ENCODE data around the gene HOATZ.

HOATZ gene

GRCh38 chr11:111549196-111549868 lies 34.8 kb downstream of the HOATZ start:
- no peak for DNase-seq (ENCODE audit: low spot score)

DNA sequence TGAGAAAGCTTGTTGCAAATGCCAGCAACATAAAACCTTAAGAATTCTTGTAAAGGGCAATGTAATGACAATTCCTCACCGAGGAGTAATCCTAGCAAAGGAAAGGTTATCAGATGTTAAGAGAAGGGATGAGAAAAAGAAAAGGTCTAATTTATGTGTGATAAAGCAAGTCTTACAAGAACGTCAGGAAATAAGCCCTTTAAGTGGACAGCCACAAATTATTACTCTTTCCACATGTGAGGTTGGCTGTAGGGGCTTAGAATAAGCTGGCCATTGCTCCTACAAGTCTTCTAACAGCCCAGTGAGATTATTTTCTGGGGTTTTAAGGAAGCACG lies 35.3 kb downstream of the HOATZ start:
- no peak for DNase-seq (ENCODE audit: low spot score)

DNA sequence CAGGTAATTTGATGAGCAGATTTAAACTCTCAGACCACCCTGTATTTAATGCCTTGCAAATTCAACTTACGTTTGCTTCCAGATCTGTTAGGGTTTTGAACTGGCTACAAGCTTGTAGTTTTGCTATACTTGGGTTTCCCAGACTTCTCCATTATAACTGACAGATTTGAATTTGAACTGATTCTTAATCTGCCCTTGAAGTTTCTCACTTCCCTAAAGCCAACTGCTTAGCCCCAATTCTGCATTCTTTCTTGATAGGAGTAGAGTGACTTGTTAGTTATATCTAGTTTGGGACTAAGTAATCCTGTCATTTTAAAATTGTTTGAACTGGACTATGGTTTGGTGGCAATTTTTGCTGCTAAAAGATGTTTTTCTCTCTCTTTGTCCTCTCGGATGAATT lies 35.7 kb downstream of the HOATZ start:
- no peak for DNase-seq (ENCODE audit: low spot score)

- DNase-seq (ENCODE audit: low spot score) = no peak
Measured at GRCh38 chr11:111554532-111554931, 40.0 kb downstream of the HOATZ start.

GRCh38 chr11:111555255-111555654 lies 40.7 kb downstream of the HOATZ start:
- no peak for DNase-seq (ENCODE audit: low spot score)

- DNase-seq (ENCODE audit: low spot score) = no peak
Measured at GRCh38 chr11:111557425-111558111, 43.0 kb downstream of the HOATZ start.

- no peak for DNase-seq (ENCODE audit: low spot score)
Measured at GRCh38 chr11:111559800-111560464, 45.4 kb downstream of the HOATZ start.

GRCh38 chr11:111560800-111561199 lies 46.2 kb downstream of the HOATZ start:
- no peak for DNase-seq (ENCODE audit: low spot score)

DNA sequence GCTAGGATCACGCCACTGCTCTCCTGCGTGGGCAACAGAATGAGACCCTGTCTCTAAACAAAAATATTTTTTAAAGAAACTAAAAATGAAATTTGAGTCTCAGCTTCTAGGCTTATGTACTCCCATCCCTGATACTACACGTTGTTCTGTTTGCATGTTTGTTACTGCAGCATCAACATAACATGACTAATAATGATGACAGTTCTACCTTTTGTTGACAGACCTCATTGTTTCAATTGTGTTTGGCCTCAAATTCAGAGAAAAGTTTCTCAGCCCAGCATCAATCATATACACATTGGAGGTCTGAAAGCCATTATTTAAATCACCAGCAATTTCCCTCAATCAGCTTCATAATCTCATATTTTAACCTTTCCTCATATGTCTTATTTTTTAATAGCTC lies 46.7 kb downstream of the HOATZ start:
- DNase-seq (ENCODE audit: low spot score) = no peak

- DNase-seq (ENCODE audit: low spot score) = no peak
Measured at GRCh38 chr11:111561791-111562325, 47.3 kb downstream of the HOATZ start.

DNA sequence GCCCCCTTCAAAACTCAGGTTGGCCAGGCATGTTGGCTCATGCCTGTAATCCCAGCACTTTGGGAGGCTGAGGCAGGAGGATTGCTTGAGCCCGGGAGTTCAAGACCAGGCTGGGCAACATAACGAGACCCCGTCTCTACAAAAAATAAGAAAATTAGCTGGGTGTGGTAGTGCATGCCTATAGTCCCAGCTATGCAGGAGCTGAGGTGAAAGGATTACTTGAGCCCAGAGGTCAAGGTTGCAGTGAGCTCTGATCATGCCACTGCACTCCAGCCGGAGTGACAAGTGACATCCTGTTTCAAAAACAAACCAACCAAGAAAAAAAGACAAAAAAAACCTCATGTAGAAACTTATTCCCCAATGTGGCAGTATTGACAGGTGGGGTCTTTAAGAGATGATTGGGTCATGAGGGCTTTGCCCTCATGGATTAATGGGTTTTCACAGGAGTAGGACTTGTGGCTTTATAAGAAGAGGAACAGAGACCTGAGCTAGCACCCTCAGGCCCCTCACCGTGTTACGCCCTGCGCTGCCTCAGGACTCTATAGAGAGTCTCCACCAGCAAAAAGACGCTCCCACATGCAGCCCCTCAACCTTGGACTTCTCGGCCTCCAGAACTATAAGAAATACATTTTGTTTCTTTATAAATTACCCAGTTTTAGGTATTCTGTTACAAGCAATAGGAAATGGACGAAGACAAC lies 48.3 kb downstream of the HOATZ start:
- DNase-seq (ENCODE audit: low spot score) = no peak

DNA sequence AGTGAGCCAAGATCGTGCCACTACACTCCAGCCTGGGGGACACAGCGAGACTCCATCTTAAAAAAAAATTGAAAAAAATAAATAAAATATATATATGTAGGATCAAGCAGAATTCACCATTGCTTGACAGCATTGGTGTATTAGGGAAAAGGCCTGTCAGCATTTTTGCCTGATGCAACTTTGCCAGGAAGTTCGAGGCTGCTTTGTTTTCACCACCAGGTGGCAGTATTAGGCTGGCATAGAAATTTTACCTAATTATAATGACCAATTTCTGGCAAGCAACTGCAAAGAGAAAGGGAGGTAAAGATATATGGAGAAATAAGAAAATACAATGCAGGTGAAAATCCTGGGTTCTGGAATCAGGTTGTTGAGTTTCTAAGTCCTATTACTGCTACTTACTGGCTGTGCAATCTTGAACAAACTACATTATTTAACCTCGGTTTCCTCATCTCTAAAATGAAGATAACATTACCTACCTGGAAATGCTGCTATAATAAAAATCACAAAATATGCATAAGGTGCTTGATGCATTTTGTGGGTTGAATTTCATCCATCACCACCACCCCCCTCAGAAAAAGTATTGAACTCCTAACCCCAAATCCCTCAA lies 50.6 kb downstream of the HOATZ start:
- DNase-seq (ENCODE audit: low spot score) = peak; percentile 67

GRCh38 chr11:111566324-111566723 lies 51.7 kb downstream of the HOATZ start:
- DNase-seq (ENCODE audit: low spot score) = no peak

DNA sequence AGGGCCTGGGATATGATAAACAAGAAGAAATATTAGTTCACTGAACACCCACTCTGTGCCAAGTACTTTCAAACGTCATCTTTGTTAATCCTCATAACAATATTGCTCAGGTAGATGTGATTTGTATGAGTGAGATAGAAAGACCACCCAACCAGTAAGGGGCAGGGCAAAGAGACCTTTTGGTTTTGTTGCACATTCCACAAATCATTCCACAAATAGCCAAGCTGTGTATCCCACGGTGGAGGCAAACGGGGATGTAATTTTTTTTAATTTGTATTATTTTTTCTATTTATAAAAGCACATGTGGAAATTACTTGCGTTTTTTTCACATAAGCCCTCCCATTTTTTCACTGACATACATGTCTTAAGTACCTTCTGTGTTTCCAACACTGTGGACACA lies 54.9 kb downstream of the HOATZ start:
- DNase-seq (ENCODE audit: low spot score) = no peak

DNA sequence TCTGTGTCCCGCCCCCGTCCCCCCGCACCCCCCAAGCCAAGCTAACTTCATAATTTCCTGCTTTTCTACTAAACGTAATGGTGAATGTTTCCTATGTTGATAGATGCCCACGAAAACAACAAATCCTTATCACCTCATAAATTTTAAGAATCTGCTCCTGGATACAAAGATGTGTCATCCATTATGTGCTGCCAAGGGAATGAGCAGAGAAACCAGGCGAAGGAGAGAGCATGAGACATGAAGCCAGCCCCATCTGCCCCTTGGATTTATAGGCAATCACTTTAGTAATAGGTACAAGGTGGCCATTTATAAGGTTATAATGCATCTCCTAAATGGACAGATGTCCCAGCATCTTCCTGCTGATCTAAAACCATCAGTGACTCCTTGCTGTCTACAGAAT lies 56.2 kb downstream of the HOATZ start:
- no peak for DNase-seq (ENCODE audit: low spot score)

DNA sequence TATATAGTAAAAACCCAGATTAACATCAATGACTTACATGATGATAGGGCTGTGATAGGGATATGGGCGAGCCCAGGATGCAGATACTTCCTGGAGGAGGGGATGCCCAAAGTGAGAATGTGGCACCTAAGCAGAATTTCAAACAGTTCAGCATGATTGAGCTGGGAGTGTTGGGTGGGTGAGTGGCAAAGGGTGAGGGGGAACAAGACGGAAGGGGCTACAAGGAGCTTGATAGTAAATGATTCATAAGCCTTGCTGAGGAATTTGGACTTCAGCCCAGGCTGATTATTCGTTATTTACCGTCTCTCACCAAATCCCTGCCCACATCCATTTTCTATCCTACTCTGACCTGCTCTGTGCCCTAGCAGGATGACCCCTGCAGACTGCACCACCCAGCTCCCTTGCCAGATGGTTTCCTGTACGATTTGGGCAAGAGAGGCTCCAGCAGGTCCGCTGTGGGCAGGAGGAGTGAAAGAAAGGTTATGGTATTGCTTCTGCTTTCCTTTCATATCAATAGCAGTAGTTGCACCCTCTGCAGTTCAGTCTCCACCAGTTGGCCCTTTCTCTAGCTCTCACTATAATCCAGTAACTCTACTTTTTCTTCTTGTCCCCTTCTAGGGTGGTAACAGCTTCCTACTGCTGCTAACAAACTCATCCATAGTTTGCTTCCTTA lies 57.4 kb downstream of the HOATZ start:
- no peak for DNase-seq (ENCODE audit: low spot score)

DNA sequence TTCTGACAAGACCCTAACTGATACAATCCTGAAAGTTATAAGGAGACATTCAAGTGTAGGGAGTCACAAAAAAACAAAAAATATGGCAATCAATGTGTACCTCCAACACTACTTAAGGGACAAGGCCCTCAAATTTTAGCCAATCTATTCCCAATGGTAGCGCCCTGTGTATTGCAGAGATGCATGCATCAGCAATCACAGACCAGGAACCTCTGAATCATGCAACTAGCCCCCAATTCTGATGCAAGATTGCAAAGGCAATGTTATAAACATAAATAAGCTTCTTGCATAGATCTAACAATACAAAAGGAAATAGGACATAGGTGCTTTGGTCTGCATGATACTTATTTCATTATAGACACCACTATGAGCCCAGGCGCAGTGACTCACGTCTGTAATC lies 58.0 kb downstream of the HOATZ start:
- no peak for DNase-seq (ENCODE audit: low spot score)

DNA sequence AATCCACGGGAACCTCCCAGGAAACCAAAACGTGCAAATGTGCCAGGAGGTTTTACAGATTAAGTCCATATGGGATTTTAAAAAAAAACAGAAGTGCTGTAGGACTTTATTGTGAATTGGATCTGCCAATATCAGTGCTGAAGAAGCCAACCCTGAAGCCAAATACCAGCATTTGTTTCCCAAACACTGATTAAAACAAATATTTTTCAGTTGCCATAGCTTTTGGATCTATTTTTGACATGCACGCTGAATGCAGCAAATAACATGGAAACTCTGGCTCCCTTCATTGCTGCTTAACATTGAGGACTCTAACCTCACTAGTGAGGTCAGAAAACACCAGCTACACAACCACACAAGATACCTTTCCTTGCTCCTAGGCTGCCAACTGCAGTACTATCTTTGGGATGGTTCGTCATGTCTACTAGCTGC lies 59.3 kb downstream of the HOATZ start:
- DNase-seq (ENCODE audit: low spot score) = no peak

GRCh38 chr11:111574373-111575225 lies 60.0 kb downstream of the HOATZ start:
- DNase-seq (ENCODE audit: low spot score) = no peak

DNA sequence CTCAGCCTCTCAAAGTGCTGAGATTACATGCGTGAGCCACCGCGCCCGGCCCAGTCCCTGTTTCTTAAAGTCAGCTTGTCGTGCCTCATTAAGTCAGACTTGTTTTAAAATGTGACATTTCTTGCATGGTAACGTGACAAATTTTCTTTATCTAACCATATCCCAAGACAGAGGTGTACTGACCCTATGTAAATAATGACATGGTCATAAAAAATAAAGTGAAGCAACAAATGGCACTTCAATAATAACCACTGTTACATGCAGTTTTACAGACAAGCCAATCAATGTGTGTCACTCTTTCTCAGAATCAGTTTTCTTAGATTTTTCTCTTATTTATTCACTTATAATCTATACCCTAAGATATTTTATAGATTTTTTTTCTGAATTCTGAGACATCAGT lies 61.2 kb downstream of the HOATZ start:
- DNase-seq (ENCODE audit: low spot score) = no peak

DNA sequence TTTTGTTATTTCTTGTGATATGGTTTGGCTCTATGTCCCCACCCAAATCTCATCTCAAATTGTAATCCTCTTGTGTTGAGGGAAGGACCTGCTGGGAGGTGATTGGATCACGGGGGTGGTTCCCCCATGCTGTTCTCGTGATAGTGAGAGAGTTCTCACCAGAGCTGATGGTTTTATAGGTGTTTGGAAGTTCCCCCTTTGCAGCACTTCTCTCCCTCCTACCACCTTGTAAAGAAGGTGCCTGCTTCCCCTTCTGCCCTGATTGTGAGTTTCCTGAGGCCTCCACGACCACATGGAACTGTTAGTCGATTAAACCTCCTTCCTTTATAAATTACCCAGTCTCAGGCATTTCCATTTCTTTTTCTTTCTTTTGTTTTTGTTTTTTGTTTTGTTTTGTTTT lies 63.2 kb downstream of the HOATZ start:
- no peak for DNase-seq (ENCODE audit: low spot score)

All from D341Med (cell line).